ENCODE measurements around the gene UTF1.

Gene UTF1

GRCh38 chr10:133237588-133238465, 7.8 kb downstream of the UTF1 start, which contains the start of gene VENTX:
Gene VENTX, plus strand, starts transcription at chr10:133237855. Its CDS starts 60 bp downstream, at chr10:133237915.
- no peak for DNase-seq (ENCODE audit: extremely low read depth, low read depth)
- no peak for TF ChIP-seq CTCF (IDR thresholded peaks at IDR 0.05; ENCODE audit: low read depth, low read length)

DNA sequence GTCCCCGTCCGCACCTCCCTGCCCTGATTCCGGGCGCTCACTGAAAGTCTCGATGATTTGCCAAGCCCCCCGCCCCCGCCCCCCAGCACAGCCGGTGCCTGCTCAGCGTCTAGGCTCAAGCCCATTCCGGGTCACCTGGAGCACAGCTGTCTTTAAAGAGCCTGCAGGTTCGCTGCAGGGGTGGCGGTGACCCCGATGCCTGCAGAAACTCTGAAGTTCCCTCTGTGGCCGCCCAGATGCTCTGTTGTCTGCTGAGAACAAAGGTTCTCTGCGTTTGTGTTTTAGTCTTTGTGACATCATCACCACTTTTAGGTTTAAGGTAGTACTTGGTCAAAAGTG, 8.4 kb downstream of the UTF1 start:
- no peak for TF ChIP-seq CTCF (IDR thresholded peaks at IDR 0.05; ENCODE audit: low read depth, low read length)
- DNase-seq (ENCODE audit: extremely low read depth, low read depth): no peak

DNA sequence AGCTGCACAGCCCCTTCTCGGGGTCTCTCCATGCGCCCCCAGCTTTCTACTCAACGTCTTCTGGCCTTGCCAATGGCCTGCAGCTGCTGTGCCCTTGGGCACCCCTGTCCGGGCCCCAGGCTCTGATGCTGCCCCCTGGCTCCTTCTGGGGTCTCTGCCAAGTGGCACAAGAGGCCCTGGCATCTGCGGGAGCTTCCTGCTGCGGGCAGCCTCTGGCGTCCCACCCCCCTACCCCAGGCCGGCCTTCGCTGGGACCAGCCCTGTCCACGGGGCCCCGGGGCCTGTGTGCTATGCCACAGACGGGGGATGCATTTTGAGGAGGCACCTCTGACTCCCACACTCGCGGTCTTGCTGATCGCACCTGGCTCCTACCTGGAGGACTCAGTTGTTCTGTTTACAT, 10.0 kb downstream of the UTF1 start:
- DNase-seq (ENCODE audit: extremely low read depth, low read depth): no peak
- no peak for TF ChIP-seq CTCF (IDR thresholded peaks at IDR 0.05; ENCODE audit: low read depth, low read length)

DNA sequence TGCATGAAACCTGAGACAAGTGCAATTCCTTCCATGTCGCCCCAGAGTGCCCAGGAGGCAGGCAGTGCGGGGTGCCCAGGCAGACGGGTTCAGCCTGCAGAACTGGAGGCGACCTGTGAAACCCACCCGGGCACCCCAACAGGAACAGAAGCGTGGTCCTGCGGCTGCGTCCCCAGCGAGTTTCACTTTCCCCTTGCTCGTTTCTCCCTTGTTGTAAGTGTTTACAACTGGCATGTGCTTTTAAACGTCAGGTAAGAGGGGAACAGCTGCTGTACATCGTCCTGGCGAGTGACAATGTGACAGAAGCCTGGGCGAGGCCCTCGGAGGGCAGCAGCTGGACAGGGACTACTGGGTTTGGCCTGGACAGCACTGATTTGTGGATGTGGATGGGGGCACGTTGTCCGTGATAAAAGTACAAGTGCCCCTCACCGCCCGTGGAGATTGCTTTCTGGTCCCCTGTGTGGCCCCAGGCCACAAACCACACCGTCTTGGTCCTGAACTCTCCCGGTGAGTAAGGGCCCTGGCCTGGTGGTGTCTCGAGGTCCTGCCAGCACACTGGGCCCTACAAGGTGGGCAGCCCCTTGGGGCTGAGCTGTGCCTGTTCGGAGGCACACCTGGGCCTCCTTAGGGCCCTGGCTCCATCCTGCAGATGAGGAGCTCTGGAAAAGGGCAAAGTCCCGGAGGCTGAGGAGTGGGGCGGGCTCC, 11.6 kb downstream of the UTF1 start:
- TF ChIP-seq CTCF (IDR thresholded peaks at IDR 0.05; ENCODE audit: low read depth, low read length): no peak

DNA sequence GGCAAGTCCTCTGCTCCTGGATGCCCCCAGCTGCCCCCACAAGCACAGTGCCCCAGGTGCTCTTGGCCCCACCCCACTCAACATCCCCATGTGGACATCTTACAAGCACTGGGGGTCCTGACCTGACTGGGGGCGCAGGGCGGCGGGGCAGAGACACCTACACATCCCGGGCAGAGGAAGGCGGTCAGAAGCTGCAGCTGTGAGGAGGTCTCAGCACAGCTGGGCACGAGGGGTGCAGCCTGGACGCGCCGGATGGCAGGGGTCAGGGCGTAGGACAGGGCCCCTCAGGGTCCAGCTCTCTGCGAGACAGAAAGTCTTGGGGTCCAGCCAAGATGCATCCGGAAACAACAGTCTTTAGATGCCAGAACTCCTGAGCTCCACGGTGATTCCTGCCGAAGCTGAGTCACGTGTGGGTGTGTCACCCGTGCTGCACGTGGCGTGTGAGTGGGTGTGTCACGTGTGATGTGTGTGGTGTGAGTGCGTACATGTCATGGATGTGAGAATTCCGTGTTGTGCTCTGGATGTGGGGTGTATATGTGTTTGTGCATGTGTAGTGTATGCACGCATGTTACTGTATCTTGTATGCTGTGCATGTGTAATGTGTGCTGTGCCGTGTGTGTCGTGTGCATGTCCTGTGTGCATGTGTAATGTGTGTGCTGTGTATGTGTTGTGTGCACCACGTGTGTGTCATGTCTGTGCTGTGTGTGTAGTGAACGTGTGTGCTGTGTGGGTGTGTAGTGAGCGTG, 12.8 kb downstream of the UTF1 start:
- TF ChIP-seq CTCF (IDR thresholded peaks at IDR 0.05; ENCODE audit: low read depth, low read length): no peak
- no peak for DNase-seq (ENCODE audit: extremely low read depth, low read depth)

More for the DNA sequence above, 11.6 kb downstream of the UTF1 start:
- no peak for DNase-seq (ENCODE audit: extremely low read depth, low read depth)

DNA sequence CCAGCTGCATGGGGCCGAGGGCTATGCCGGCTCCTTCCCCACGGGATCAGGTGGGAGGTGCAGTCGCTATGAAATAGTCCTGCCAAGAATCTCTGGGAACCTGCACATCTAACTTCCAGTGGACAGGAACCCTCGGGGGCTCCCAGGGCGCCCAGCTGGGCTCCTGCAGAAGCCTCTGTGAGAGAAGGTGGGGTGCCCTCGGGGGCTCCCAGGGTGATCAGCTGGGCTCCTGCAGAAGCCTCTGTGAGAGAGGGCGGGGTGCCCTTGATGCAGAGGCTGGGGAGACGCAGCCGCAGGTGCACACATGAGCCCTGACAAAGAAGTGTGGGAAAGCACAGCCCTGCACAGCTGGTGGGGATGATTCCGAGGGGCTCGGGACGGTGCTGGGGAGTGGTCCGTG, 13.6 kb downstream of the UTF1 start:
- no peak for TF ChIP-seq CTCF (IDR thresholded peaks at IDR 0.05; ENCODE audit: low read depth, low read length)
- no peak for DNase-seq (ENCODE audit: extremely low read depth, low read depth)
